GM12878 (cell line): ENCODE measurements around the gene MTR.

Experiments
- BCLAF1 ChIP-seq: fragments of 450-650 bp; IDR thresholded peaks from 2 replicates; pipeline ENCODE4 v1.6.1; 2017; ENCODE audit warnings: antibody characterized with exemption, mild to moderate bottlenecking, moderate library complexity
- CTCF ChIP-seq, 3 experiments: IDR thresholded peaks in 2 of 3; conservative IDR thresholded peaks in 1 of 3; 2 replicates each; pipeline ENCODE4 v1.5.1; 2011; ENCODE audit warnings: low read depth in 3 of 3, low read length in 3 of 3, mild to moderate bottlenecking in 3 of 3, control low read depth in 2 of 3, moderate library complexity in 2 of 3, inconsistent platforms in 1 of 3, mixed read lengths in 1 of 3; ENCODE audit not compliant: control insufficient read depth in 2 of 3, insufficient read depth in 1 of 3; ENCODE audit errors: extremely low read depth in 1 of 3
- EP300 ChIP-seq, 2 experiments: fragments of 150-350 bp in 1 of 2; IDR thresholded peaks; 2 replicates each; pipeline ENCODE4 v1.6.1; 2011 to 2012; ENCODE audit warnings: low read depth in 2 of 2, low read length in 2 of 2, borderline replicate concordance in 1 of 2, improper control_type of control experiment in 1 of 2, inconsistent platforms in 1 of 2; ENCODE audit not compliant: control insufficient read depth in 1 of 2
- EZH2 ChIP-seq: IDR thresholded peaks from 2 replicates; pipeline ENCODE4 v1.6.1; 2012; ENCODE audit warnings: low read depth, mild to moderate bottlenecking, control low read depth, inconsistent platforms, low read length, borderline replicate concordance; ENCODE audit not compliant: control insufficient read depth
- MXI1 ChIP-seq: fragments of 150-350 bp; IDR thresholded peaks from 2 replicates; pipeline ENCODE4 v1.6.1; 2011; ENCODE audit warnings: low read depth, mild to moderate bottlenecking, inconsistent platforms, low read length, improper control_type of control experiment
- SMC3 ChIP-seq: IDR thresholded peaks from 2 replicates; pipeline ENCODE4 v1.6.1; 2011; ENCODE audit warnings: low read length, improper control_type of control experiment, borderline replicate concordance
- ZZZ3 ChIP-seq: IDR thresholded peaks from 2 replicates; pipeline ENCODE4 v1.6.1; 2011; ENCODE audit warnings: low read depth; ENCODE audit not compliant: control insufficient read depth, insufficient read length

- TF ChIP-seq EZH2 (no peak), MXI1 (no peak), EP300 (IDR thresholded peaks at IDR 0.05; ENCODE audit: borderline replicate concordance in 1 of 2, control insufficient read depth in 1 of 2, low read depth in 2 of 2, low read length in 2 of 2) (no peak), BCLAF1 (no peak), SMC3 (no peak), CTCF (IDR thresholded peaks at IDR 0.05 in 2 of 3, conservative IDR thresholded peaks at IDR 0.05 in 1 of 3; ENCODE audit: control insufficient read depth in 2 of 3, extremely low read depth in 1 of 3, insufficient read depth in 1 of 3, low read depth in 3 of 3, low read length in 3 of 3) (no peak), ZZZ3 (no peak)
Measured at GRCh38 chr1:236872075-236872666, 77.1 kb downstream of the MTR start.
